NCI-H2171 (cell line): ENCODE measurements around the gene ARHGAP33.
"Not testable (repeated sequence)": the region's sequence is repeated elsewhere in the genome, so short reads cannot be mapped to it uniquely, and the experiment has no call there.

ENCODE experiments used
- DNase-seq: peaks from one replicate; lab custom pipeline; 2025; lab: John Stamatoyannopoulos, UW

Gene ARHGAP33

DNA sequence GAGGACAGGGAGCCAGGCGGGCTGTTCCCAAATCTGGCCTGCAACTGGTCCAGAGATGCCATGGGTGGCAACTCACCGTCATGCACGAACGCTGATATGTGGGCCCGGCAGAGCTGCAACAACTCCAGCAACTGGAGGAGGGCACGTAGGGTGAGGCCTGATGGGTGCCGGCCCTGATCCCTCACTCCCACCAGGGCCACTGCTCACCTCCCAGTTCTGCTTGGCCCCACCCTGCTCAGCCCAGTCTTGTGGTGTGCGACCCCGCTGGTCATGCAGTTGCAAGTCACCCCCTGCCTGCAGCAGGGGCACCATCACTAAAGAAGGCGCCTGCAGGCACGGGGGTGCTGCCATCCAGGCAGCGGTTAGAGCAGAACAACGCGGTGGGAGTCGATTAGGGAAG is 16.9 kb downstream of the ARHGAP33 start:
- no peak for DNase-seq

DNA sequence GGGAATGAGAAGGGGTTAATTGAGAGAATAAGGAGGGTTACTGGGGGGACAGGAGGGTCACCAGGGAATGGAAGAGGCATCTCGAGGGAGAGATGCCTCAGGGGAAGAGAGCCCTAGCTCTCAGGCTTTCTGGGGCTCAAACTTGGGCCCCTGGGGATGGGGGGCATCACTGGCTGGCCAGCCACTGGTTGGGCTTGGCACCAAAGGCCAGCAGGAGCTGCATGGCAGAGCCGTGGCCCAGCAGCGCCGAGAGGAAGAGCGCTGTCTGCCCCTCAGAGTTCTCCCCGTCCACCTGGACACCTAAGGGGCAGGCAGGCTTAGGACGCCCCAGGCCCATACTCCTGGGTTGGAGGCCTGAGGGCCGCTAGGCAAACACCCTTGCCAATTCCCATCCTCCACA is 17.5 kb downstream of the ARHGAP33 start:
- DNase-seq = no peak

DNA sequence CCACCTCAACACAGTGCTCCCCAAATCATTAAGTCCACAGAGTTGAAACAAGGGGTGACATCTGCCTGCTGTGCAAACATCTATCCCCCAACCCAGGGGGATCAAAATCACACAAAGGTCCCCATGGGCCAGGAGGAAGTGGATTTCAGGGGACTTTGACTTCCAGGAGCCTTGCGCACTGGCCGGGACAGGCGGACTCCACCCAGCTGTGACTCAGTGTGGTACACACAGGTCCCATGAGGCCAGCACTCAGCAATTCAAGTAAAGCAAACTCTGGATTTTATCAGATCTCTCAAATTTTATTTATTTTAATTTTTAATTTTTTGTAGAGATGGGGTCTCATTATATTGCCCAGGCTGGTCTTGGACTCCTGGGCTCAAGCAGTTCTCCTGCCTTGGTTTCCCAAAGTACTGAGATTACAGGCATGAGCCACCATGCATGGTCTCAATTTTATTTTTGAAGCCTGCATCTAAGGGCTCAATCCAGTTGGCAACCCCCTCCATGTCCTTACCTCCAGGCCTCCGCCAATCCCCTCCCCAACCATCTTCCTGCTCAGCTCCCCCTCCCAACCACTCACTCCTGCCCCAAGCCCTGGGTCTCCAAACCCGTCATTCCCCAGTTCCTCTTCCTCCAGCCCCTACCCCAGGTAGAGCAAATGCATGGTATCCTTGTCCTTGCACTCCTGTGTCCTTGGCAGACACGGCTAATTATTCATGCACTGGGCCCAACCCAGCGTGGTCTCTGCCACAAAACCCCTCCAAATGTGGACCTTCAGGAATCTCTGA is 18.2 kb downstream of the ARHGAP33 start:
- no peak for DNase-seq

DNA sequence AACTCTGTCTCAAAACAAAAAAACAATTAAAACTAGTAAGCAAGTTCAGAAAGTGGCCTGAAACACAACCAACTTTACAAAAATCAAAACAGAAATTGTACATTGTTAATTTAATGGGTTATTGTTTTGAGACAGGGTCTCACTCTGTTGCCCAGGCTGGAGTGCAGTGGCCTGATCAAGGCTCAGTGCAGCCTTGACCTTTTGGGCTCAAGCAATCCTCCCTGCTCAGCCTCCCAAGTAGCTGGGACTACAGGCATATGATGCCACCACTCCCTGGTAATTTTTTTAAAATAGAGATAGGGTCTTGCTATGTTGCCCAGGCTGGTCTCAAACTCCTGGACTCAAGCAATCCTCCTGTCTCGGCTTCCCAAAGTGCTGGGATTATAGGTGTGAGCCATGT is 20.2 kb downstream of the ARHGAP33 start:
- DNase-seq = not testable (repeated sequence)

DNA sequence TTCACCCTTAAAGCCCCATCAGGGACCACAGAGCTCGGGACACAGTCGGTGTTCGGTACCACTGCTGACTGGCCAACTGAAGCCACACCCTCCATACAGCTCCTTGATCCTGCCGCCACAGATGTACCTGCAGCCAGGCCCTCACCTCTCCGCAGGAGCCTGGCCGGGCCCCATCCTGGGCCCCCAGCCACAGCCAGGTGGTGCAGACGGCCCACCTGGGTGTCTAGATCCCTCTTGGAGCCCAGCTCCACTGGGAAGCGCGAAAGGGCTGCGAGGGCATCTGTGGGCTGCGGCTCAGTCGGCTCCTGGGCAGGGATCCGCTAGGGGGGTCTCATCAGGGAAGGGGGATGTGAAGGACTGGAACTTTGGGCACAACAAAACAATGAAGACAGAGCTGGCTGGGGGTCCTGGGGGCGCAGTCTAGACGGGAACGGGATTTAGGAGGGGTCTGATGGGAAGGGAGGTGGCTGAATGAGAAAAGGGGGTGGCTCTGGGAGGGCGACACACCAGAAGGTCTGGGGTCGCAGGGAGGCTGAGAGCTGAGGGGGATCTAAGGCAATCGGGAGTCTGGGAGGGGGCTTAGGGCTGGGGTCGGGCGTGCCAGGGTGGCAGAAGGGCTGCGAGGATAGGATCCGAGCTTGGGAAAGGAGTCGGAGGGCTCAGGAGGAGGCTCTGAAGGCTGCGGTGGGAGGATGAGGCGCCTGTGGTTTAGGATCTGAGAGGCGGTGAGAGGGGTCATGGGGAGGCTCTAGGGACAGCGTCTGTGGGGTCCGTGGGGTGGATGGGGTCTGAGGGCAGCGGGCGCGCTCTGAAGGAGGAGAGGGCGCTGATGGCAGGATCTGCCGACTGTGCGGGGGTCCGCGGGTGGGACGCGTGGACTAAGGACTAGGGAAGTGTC is 21.5 kb downstream of the ARHGAP33 start:
- no peak for DNase-seq

DNA sequence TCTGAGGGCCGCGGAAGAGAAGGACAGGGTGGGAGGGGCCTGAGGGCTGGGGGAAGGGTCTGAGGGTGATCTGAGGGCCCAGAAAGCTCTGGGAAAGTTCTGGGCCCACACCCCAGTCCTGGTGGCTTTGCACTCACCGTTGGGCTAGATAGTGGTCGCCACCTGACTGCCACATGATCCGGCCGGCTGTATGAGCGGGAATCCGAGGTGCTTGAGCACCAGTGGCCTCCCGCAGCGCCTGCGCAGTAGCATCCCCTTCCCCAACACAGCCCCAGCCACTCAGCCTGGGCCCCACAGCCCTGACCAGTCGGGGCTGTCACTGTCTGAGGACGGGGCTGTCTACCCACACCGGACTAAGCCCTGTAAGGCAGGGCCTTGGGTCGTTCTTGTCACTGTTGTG is 22.3 kb downstream of the ARHGAP33 start:
- no peak for DNase-seq

DNA sequence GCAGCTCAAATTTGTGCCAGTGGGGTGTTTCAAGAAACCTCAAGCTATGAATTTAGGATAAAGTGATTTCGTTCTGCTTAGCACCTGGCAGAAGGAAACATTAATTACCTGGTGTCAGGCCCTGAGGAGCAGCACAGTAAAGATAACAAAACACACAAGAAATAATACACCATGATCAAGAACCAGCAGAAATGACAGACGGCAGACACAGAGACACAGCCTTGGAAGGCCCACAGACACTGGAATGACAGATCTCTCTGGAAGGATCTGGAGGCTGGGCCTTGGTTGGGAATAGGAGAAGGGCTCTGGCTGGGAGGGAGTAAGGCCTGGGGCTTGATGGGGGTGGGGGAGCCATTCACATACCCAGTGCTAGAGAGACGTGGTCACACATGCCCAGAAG is 26.5 kb downstream of the ARHGAP33 start:
- no peak for DNase-seq

DNA sequence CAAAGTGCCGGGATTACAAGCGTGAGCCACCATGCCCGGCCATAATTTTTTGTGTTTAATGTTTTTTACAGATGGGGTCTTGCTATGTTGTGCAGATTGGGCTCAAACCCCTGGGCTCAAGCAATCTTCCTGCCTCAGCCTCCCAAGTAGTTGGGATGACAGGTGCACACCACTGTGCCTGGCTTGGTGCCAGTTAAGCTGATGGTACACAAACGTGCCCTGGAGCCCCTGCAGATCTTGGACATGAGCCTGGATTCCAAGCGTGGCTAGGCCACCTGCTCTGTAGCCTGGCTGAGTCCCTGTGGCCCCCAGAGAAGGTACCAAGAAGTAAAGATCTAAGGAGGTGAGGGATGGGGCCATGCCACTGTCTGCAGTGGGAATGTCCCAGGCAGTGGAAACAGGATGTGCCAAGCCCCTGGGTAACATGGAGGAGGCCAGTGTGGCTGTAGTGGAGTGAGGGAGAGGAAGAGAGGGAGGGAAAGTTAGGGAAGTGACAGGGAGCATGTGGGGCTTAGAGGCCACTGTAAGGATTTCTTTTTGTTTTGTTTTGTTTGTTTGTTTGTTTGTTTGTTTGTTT is 30.2 kb downstream of the ARHGAP33 start:
- peak; percentile 37 for DNase-seq

DNA sequence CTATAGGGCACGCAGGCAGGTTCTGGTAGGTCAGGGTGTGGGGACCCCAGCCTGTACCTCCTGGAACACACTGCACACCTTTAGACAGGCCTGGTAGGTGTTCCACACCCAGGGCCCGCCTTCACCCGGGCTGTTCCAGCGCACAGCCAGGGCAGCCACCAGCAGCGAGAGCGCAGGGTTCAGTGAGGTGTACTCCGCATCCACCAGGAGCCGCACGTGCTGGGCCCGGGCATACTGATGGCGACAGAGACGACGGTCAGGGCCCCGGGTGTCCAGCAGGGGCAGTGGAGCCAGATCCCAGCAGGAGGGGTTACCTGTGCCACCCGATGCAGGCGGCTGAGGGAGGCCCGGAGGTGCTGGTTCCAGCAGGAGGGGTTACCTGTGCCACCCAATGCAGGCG is 31.2 kb downstream of the ARHGAP33 start:
- DNase-seq = no peak

DNA sequence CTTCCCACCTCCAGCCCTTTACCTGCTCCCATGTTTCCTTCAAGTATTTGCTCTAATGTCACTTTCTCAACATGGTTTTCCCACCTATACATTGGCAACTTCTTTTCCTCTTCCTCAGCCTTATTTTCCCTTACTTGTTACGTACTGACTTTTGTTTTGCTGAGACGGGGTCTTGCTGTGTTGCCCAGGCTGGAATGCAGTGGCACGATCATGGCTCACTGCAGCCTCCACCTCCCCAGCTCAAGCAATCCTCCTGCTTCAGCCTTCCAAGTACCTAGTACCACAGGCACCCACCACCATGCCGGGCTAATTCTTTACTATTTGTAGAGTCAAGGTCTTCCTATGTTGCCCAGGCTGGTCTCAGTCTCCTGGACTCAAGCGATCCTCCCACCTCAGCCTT is 32.3 kb downstream of the ARHGAP33 start:
- DNase-seq = no peak

DNA sequence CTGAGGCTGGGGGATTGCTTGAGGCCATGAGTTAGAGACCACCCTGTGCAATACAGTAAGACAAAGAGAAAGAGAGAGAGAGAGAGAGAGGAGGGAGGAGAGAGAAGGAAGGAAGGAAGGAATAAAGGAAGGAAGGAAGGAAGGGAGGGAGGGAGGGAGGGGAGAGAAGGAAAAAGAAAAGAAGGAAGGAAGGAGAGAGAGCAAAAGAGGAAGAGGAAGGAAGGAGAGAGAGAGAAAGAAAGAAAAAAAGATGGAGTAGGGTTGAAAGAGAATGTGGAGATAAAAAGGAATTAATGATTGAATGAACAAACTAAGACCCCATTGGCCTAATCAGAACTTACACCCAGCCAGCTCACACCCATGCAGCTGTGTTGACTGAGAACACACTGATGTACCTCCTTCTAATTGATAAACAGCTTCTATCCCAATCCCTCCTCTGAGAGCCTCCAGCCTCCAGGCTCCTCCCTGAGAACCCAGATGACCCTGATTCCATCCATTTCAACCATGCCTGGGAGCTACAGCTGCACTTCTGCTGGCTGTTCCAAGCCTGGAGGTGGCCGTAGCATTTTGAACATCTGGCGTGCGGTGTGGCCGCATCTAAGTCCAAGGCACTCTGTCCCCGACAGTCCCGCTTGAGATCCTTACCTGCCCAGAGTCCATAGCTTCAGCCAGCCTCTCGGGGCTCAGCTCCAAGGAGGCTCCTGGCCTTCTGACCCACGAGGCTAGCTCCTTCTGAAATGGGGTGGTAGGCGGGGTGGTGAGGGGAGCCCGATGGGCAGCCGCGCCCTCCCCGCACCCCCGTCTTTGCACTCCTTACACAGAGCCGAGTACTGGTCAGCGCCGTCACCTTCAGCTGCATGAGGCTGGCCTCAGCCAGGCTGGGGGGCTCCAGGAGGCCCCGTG is 36.2 kb downstream of the ARHGAP33 start:
- DNase-seq = no peak

DNA sequence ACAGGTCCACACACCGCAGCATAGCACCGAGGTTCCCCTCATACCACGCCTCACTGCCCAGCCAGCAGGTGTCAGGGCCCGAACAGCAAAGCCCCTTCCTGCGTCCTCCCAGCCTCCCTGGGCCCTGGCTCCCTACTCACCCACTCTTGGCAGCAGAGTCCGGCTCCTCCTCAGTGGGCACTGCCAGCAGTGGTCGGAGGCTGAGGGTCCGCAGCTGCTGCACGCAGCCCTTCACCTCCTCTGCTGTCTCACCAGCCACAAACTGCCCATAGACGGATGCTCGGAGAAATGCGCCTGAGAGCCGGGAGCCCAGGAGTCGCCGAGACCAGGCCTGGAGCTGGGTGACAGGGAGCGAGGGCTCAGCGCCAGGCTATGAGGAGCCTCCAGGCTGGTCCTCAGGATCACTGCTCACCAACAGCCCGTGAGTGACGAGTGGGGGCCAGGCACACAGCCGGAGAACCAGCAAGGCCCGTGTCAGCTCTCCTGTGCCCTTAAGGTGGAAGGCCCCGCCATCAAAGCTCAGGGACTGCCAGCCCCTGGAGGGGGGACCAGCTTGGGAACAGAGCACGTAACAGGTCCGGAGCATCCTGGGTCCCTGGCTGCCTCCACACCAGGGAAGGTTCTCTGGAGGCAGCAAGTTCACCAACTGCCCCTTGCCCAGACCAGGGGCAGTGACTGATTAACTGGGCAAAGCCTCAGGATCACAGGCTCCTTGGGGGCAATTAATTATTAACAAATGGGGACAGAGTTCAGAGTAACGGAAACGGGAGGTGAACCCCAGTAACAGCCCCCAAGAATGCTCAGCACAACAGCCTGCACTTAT is 37.1 kb downstream of the ARHGAP33 start, which contains the start of gene PRODH2:
TSS of gene PRODH2 (minus strand) at position 626 of the 823 bp plus-strand sequence. CDS start at position 586, 40 bp downstream.
- DNase-seq = no peak

DNA sequence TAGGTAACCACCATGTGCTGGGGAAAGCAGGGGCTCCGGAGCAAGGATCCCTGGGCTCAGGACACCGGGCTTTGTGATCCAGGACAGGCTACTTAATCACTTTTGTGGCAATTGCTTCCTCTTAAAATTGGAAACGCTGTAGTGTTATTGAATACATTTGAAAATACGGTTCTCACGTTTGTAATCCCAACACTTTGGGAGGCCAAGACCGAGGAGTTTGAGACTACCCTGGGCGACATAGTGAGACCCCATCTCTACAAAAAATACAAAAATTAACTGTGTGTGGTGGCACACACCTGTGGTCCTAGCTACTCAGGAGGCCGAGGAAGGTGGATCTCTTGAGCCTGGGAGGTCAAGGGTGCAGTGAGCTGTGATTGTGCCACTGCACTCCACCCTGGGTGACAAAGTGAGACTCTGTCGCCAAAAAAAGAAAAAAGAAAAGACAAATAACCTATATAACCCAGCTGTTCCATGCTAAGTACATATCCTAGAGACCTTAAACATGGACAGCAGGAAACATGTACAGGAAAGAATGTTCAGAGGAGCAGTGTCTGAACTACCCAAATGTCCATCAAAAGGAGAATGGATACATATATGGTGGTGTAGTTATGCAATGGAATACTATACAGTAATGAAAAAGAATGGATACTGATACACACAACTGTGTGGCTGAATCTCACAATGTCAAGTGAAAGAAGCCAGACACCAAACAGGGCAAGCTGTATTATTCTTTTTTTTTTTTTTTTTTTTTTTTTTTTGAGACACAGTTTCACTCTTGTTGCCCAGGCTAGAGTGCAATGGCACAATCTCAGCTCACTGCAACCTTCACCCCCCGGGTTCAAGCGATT is 37.9 kb downstream of the ARHGAP33 start:
- DNase-seq = no peak

DNA sequence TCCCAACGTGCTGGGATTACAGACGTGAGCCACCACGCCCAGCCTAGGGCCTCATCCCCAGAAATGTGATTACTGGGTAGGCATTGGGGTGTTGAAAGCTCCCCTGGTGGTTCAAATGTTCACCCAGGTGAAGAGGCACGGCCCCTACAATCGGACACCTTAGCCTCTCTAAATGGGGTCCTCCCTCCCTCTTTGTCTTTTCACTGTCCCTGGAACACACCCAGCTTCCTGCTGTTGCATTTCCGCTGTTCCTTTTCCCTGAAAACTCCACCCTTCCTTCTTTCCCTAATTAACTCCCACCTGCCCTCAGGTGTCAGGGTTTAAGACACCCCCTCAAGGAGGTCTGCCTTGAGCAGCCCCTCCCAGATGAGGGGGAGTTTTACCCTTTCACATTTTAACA is 40.9 kb downstream of the ARHGAP33 start:
- no peak for DNase-seq

DNA sequence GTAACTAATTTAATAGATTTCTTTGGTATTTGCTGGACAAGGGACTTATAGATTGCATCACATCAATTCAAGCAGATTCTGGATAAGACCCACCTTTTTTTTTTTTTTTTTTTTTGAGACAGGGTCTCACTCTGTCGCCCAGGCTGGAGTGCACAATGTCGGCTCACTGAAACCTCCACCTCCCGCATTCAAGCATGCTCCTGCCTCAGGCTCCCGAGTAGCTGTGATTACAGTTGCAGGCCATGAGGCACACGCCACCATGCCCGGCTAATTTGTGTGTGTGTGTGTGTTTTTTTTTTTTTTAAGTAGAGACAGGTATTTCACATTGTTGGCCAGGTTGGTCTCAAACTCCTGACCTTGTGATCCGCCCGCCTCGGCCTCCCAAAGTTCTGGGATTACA is 41.5 kb downstream of the ARHGAP33 start:
- no peak for DNase-seq

DNA sequence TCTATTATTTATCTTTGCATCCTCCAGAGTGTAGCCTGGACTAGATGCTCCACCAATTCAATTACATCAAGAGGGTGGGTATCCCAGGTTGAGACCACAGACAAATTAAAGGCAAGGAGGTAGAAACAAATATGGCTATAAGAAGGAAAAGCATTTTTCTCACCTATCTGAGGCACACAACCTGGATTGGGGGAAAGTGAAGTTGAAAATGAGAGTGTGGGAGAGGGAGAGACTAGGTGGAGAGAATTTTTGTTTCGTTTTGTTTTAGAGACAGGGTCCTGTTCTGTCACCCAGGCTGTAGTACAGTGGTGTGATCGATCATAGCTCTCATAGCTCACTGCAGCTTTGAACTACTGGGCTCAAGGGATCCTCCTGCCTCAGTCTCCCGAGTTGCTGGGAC is 43.1 kb downstream of the ARHGAP33 start:
- DNase-seq = no peak

DNA sequence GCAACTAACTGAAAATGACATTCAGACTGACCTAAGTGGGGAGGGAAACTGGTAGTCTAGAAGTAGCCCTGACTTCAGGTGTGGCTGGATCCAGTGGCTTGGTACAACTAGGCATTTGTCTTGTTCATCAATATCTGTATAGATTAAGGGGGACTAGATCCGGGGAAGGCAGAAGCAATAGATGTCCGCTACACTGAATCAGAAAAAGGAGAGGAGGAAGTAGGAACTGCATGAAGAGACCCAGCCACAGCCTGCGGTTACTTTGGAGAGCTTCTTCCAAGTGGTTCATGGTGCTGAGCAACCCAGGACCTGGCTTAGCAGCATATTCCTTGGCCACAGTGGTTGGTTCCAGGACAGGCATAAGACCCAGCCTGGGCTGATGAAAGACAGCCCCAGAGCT is 47.2 kb downstream of the ARHGAP33 start:
- no peak for DNase-seq

DNA sequence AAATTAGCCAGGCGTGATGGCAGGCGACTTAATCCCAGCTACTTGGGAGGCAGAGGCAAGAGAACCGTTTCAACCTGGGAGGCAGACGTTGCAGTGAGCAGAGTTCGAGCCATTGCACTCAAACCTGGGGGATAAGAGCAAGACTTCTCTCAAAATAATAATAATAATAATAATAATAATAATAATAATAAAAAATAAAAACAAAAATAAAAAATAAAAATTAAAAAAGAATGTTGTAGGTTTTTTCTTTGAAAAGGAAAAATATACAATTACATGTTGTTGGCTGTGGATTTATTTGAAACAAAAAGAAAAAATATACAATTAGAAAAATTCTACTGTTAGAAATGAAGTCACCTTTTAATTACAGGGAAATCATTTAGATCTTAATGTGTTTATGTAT is 48.8 kb downstream of the ARHGAP33 start:
- no peak for DNase-seq

DNA sequence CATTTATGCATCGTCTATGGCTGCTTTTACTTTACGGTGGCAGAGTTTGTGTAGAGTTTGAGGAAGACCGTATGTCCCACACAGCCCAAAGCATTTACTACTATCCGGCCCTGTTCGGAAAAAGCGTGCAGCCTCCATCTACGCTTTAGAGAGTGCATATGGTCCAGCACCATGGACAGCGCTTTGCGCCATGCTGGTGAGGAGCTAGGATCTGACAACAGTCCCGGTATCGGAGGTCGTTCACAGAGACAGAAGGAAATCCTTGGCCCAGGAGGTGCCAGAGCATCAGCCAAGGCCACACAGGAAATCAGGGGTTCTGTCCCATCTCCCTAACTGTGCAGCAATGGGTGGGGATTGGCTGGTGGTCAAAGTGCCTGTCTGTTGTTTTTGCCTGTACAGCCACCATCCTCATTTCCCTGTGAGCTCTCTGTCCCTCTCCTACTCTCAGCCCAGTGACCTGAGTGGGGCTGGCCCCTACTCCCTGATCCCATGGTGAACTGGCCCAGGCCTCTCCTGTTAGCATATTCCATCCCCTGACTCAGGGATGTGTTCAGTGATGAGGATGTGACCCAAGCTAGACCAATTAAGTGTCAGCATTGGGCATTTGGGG is 53.4 kb downstream of the ARHGAP33 start:
- no peak for DNase-seq
